Activated naive CD8-positive, alpha-beta T cell treated with anti-CD3 and anti-CD28 coated beads, Interleukin-2, amount 50 U/mL, for 24 hours (primary cell): ENCODE results near the gene SORCS2.

Experiments
- ATAC-seq: fragments of 150-1000 bp; cut with Tn5 transposase; one replicate; pipeline ENCODE4 v1.10.0; 2021
- DNase-seq: peaks from one replicate; pipeline ENCODE4 v3.0.0; 2021
- H3K27ac Mint-ChIP-seq: one replicate; pipeline ENCODE4 v1.8.0; 2021; ENCODE audit warnings: mild to moderate bottlenecking, mixed read lengths
- H3K27me3 Mint-ChIP-seq: one replicate; pipeline ENCODE4 v1.8.0; 2021; ENCODE audit warnings: mixed read lengths
- H3K36me3 Mint-ChIP-seq: one replicate; pipeline ENCODE4 v1.8.0; 2021; ENCODE audit warnings: low read depth, mixed read lengths
- H3K4me1 Mint-ChIP-seq: one replicate; pipeline ENCODE4 v1.8.0; 2021; ENCODE audit warnings: mixed read lengths
- H3K4me3 Mint-ChIP-seq: one replicate; pipeline ENCODE4 v1.8.0; 2021; ENCODE audit warnings: mild to moderate bottlenecking, moderate library complexity, mixed read lengths
- H3K9me3 Mint-ChIP-seq: one replicate; pipeline ENCODE4 v1.8.0; 2021; ENCODE audit warnings: mixed read lengths

SORCS2 gene

GRCh38 chr4:7286798-7287197 is 94.5 kb downstream of the SORCS2 start:
- H3K9me3 Mint-ChIP-seq: no peaks in the 10 kb centered on the region
- no peak overlapping the region for H3K4me3 Mint-ChIP-seq
- no peak for ATAC-seq
- no peak for DNase-seq
- no peak overlapping the region for H3K27ac Mint-ChIP-seq
- H3K27me3 Mint-ChIP-seq: peaks cover 9% of the 10 kb centered on the region
- H3K4me1 Mint-ChIP-seq: no peaks in the 10 kb centered on the region
- no peaks in the 10 kb centered on the region for H3K36me3 Mint-ChIP-seq

- H3K9me3 Mint-ChIP-seq: no peaks in the 10 kb centered on the region
Observed at GRCh38 chr4:7287274-7287917, 95.1 kb downstream of the SORCS2 start.

GRCh38 chr4:7287918-7288280 is 95.6 kb downstream of the SORCS2 start:
- Mint-ChIP-seq H3K27me3 (peaks cover 8% of the 10 kb centered on the region), H3K4me3 (no peak overlapping the region), H3K9me3 (no peaks in the 10 kb centered on the region), H3K36me3 (no peaks in the 10 kb centered on the region), H3K27ac (no peak overlapping the region), H3K4me1 (no peaks in the 10 kb centered on the region)
- ATAC-seq: no peak
- DNase-seq: no peak

More at GRCh38 chr4:7287274-7287917, 95.1 kb downstream of the SORCS2 start:
- Mint-ChIP-seq H3K4me1 (no peaks in the 10 kb centered on the region), H3K4me3 (no peak overlapping the region), H3K27me3 (peaks cover 9% of the 10 kb centered on the region), H3K36me3 (no peaks in the 10 kb centered on the region), H3K27ac (no peak overlapping the region)
- ATAC-seq: no peak
- no peak for DNase-seq

GRCh38 chr4:7288751-7289523 is 96.6 kb downstream of the SORCS2 start:
- H3K27me3 Mint-ChIP-seq: peaks cover 5% of the 10 kb centered on the region
- ATAC-seq (no peak), DNase-seq (no peak)
- no peaks in the 10 kb centered on the region for H3K9me3 Mint-ChIP-seq
- no peaks in the 10 kb centered on the region for H3K36me3 Mint-ChIP-seq
- no peaks in the 10 kb centered on the region for H3K4me1 Mint-ChIP-seq
- H3K4me3 Mint-ChIP-seq: no peak overlapping the region
- H3K27ac Mint-ChIP-seq: no peak overlapping the region

- Mint-ChIP-seq H3K27me3 (peaks cover 5% of the 10 kb centered on the region), H3K9me3 (no peaks in the 10 kb centered on the region), H3K4me3 (no peak overlapping the region), H3K4me1 (no peaks in the 10 kb centered on the region), H3K36me3 (no peaks in the 10 kb centered on the region), H3K27ac (no peak overlapping the region)
- DNase-seq (no peak), ATAC-seq (no peak)
Observed at GRCh38 chr4:7289589-7289988, 97.3 kb downstream of the SORCS2 start.

- peaks cover 3% of the 10 kb centered on the region for H3K27me3 Mint-ChIP-seq
- DNase-seq: no peak
Observed at GRCh38 chr4:7291372-7292114, 99.2 kb downstream of the SORCS2 start.

GRCh38 chr4:7293703-7294102 is 101.4 kb downstream of the SORCS2 start:
- no peaks in the 10 kb centered on the region for H3K36me3 Mint-ChIP-seq
- peaks cover 3% of the 10 kb centered on the region for H3K27me3 Mint-ChIP-seq
- ATAC-seq (no peak), DNase-seq (no peak)
- no peak overlapping the region for H3K27ac Mint-ChIP-seq
- no peak overlapping the region for H3K4me3 Mint-ChIP-seq
- H3K9me3 Mint-ChIP-seq: no peaks in the 10 kb centered on the region
- no peaks in the 10 kb centered on the region for H3K4me1 Mint-ChIP-seq

More at GRCh38 chr4:7291372-7292114, 99.2 kb downstream of the SORCS2 start:
- no peaks in the 10 kb centered on the region for H3K4me1 Mint-ChIP-seq
- no peak overlapping the region for H3K4me3 Mint-ChIP-seq
- ATAC-seq: no peak
- no peaks in the 10 kb centered on the region for H3K9me3 Mint-ChIP-seq
- no peak overlapping the region for H3K27ac Mint-ChIP-seq
- H3K36me3 Mint-ChIP-seq: no peaks in the 10 kb centered on the region

GRCh38 chr4:7294176-7294756 is 101.9 kb downstream of the SORCS2 start:
- H3K4me3 Mint-ChIP-seq: no peak overlapping the region
- H3K27ac Mint-ChIP-seq: no peak overlapping the region
- no peaks in the 10 kb centered on the region for H3K4me1 Mint-ChIP-seq
- H3K27me3 Mint-ChIP-seq: no peaks in the 10 kb centered on the region
- H3K9me3 Mint-ChIP-seq: no peaks in the 10 kb centered on the region
- H3K36me3 Mint-ChIP-seq: no peaks in the 10 kb centered on the region
- no peak for DNase-seq
- no peak for ATAC-seq

- H3K36me3 Mint-ChIP-seq: no peaks in the 10 kb centered on the region
Observed at GRCh38 chr4:7295197-7295910, 103.0 kb downstream of the SORCS2 start.

GRCh38 chr4:7295911-7296660 is 103.7 kb downstream of the SORCS2 start:
- no peak overlapping the region for H3K4me3 Mint-ChIP-seq

More at GRCh38 chr4:7295197-7295910, 103.0 kb downstream of the SORCS2 start:
- ATAC-seq: no peak
- Mint-ChIP-seq H3K27ac (no peak overlapping the region), H3K9me3 (no peaks in the 10 kb centered on the region), H3K4me3 (no peak overlapping the region), H3K27me3 (no peaks in the 10 kb centered on the region), H3K4me1 (no peaks in the 10 kb centered on the region)
- no peak for DNase-seq

GRCh38 chr4:7296661-7297335 is 104.5 kb downstream of the SORCS2 start:
- ATAC-seq (no peak), DNase-seq (no peak)
- Mint-ChIP-seq H3K9me3 (no peaks in the 10 kb centered on the region), H3K27ac (no peak overlapping the region), H3K36me3 (no peaks in the 10 kb centered on the region), H3K4me3 (no peak overlapping the region), H3K4me1 (no peaks in the 10 kb centered on the region), H3K27me3 (no peaks in the 10 kb centered on the region)

More at GRCh38 chr4:7295911-7296660, 103.7 kb downstream of the SORCS2 start:
- Mint-ChIP-seq H3K9me3 (no peaks in the 10 kb centered on the region), H3K27me3 (no peaks in the 10 kb centered on the region), H3K4me1 (no peaks in the 10 kb centered on the region), H3K36me3 (no peaks in the 10 kb centered on the region), H3K27ac (no peak overlapping the region)
- ATAC-seq (no peak), DNase-seq (peak; percentile 9)

GRCh38 chr4:7297374-7297773 is 105.0 kb downstream of the SORCS2 start:
- Mint-ChIP-seq H3K36me3 (no peaks in the 10 kb centered on the region), H3K27ac (no peak overlapping the region), H3K9me3 (no peaks in the 10 kb centered on the region), H3K4me1 (no peaks in the 10 kb centered on the region), H3K4me3 (no peak overlapping the region), H3K27me3 (no peaks in the 10 kb centered on the region)
- DNase-seq (no peak), ATAC-seq (no peak)

GRCh38 chr4:7297881-7298280 is 105.5 kb downstream of the SORCS2 start:
- H3K27ac Mint-ChIP-seq: no peak overlapping the region
- H3K36me3 Mint-ChIP-seq: no peaks in the 10 kb centered on the region
- H3K4me1 Mint-ChIP-seq: no peaks in the 10 kb centered on the region
- no peaks in the 10 kb centered on the region for H3K27me3 Mint-ChIP-seq
- DNase-seq (no peak), ATAC-seq (no peak)
- H3K9me3 Mint-ChIP-seq: no peaks in the 10 kb centered on the region
- H3K4me3 Mint-ChIP-seq: no peak overlapping the region
